Right renal cortex interstitium (tissue), 3 donors: Measurements from ENCODE around the gene NUAK1. TPM values are rescaled to one million over a fixed set of nuclear protein-coding genes. Genes with fewer than 3 reads are reported as not detected.

Source experiments
- DNase-seq, 3 donors: peaks; one replicate each; pipeline ENCODE4 v3.0.0-alpha.2; 2013; ENCODE audit warnings: low read depth in 3 of 3, low spot score in 2 of 3
- polyA plus RNA-seq, 3 donors: library from polyadenylated mRNA; unstranded; fragments of 120-200 nt; gene quantifications; one replicate each; pipeline ENCODE4 v1.2.1, GENCODE V29; 2013; ENCODE audit not compliant: insufficient read length in 3 of 3

NUAK1 gene
- polyA plus RNA-seq, 3 donors: 9.6 to 10.1 (median 9.8) TPM

- DNase-seq: no peak
Measured at GRCh38 chr12:106132175-106133135, 6.3 kb downstream of the NUAK1 start.

- no peak for DNase-seq
Measured at GRCh38 chr12:106131676-106132075, 7.1 kb downstream of the NUAK1 start.

DNA sequence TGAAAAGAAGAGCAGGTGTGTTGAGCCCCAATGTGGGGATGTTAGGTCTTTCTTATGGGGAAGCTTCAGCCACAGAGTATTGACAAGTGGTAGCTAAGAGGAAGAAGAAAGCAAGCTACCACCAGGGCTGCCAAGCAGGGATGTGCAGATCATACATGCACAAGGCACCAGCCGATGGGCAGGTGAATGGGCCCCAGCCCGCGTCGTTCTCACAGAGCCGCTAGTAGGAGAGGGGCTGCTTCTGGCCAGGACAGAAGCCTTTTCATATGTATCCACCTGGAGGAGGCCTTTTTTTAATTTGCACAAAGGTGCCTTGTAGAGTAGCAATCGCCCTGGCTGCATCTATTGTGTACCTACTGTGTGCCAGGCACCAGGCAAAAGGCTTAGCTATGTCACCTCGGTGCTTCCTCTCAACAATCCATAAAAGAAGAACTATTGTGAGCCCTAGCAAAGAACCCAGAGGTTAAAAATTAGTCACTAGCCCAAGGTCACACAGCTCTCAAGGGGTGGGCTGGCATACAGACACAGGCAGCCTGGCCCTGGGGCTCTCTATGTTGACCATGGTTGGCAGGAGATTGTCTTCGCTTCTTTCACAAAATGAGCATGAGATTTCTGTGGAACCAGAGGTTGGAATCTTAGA lies 8.2 kb downstream of the NUAK1 start:
- DNase-seq: no peak

DNA sequence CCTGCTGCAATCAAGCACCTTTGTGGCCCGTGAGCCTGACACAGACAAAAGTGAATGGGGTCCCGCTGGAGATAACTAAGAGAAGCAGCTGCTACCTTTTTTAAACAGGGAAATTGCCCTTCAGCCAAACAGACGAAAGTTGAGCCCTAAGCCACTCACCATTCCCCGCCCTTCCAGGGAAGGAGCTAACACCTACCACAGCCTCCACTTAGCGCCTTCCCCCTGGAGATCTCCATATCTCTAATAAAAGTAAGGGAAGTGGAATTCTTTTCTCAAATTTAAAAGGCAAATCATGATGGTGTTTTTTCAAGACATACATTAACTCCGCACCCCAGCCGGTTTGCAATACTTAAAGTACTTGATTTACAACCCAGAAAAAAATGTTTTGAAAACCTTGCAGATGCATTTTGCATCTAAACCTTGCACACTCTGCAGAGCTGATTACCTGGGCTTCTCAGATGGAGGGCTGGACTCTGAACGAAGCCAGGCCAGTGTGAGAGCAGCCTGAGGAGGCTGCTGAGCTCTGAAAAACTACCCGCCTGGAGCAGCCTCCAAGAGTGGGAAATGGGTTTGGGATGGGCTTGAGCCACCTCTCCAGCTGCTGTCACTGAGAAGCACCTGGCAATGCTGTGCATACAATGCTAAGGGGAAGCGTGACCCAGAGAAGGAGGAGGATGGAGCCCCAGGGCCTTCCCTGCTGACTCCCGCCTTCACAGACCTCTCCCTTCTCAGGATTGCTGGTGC lies 10.0 kb downstream of the NUAK1 start:
- DNase-seq: no peak

GRCh38 chr12:106127338-106128126 lies 11.2 kb downstream of the NUAK1 start:
- no peak for DNase-seq

DNA sequence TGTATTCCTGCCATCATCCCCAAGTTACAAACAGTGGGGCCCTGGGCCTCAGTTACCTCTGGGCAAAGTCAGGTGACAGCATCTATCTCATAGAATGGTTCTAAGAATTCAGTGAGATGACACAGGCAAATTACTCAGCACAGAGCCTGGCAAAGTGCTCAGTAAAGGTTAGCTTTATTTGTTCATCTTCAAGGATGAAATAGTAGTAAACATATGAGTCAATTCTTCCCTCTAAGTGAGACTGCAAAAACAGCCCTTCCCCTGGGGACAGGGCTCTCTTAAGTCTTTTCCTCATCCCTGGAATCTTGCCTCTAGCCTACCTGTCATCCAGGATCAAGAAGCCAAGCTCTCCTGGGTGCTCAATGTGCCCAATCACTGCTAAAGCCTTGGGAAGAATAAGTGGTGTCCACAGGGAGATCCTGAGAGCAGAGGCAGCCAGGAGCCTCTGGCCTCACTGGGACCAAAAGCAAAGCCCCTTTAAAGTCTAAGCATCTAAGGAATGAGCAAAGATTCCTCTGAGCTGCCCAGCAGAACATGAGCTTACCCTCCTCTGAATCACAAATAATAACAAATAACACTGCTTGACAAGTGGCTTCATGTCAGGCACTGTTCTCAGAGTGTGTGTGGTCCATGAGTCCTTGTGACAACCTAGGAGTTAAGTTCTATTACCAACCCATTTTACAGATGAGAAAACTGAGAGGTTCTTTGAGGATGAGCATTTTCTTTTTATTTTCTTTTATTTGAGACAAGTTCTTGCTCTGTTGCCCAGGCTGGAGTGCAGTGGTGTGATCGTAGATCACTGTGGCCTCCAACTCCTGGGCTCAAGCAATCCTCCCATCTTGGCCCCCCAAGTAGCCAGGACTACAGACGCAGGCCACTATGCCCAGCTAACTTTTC lies 12.1 kb downstream of the NUAK1 start:
- no peak for DNase-seq

DNA sequence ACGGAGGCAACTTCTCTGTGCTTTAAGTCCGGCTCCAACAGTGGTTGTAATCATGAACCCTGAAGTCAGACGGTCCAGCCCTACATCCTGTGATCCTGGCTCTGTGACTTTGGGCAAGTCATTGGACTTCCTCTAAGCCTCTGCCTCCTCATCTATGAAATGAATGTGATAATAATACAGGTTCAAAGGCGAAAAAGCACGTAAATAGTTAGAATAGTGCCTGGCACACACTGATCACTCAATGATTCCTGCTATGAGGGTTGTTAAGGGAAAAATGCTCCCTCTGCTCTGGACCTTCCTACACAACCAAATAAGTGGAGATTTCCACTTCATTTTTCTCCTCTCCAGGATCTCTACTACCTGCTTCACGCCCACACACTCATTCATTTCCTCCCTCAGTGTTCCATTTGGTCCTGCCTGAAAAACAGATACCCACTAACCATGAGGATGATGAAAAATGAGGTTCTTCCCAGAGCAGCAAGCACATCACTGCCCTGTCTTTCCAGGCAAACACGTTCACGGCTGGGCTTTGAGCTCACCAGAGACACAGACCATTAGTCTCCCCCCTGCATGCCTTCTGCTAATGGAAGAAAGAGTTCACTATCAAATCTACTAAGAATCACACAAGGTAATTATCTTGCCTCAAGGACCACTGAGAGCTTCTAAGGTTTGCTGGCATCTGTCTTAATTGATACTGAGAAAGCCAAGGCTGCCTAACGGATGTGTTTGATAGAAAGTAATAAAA lies 13.2 kb downstream of the NUAK1 start:
- DNase-seq: no peak

GRCh38 chr12:106123551-106124081 lies 15.1 kb downstream of the NUAK1 start:
- no peak for DNase-seq

- DNase-seq: no peak
Measured at GRCh38 chr12:106123110-106123509, 15.6 kb downstream of the NUAK1 start.

- DNase-seq: no peak
Measured at GRCh38 chr12:106122004-106122403, 16.8 kb downstream of the NUAK1 start.

DNA sequence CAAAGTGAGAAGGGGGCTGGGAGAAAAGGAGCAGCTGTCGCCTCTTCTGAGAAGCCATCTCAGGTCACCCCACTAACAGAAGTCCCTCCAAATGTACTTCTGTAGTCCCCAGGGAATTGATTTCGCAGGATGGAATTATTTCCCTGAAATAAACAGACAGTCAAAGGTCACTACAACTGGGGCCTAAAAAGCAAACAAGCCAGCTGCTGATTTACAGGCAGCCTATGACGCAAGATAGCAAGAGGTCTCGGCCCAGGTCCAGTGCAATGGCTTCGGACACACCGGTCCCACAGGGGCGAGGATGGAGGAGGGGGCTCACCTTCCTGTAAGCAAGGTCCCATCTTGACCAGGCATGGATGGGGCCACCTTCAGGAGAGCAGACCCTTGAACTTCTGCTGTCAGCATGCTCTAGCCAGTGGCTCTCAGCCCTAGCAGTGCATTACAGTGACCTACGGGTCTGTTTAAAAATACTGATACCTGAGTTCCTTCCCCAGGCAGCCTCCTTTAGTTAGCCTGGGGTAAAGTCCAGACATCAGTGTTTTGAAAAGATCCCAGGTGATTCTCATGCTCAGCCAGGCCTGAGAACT lies 18.1 kb downstream of the NUAK1 start:
- no peak for DNase-seq

GRCh38 chr12:106119301-106119700 lies 19.5 kb downstream of the NUAK1 start:
- DNase-seq: no peak

DNA sequence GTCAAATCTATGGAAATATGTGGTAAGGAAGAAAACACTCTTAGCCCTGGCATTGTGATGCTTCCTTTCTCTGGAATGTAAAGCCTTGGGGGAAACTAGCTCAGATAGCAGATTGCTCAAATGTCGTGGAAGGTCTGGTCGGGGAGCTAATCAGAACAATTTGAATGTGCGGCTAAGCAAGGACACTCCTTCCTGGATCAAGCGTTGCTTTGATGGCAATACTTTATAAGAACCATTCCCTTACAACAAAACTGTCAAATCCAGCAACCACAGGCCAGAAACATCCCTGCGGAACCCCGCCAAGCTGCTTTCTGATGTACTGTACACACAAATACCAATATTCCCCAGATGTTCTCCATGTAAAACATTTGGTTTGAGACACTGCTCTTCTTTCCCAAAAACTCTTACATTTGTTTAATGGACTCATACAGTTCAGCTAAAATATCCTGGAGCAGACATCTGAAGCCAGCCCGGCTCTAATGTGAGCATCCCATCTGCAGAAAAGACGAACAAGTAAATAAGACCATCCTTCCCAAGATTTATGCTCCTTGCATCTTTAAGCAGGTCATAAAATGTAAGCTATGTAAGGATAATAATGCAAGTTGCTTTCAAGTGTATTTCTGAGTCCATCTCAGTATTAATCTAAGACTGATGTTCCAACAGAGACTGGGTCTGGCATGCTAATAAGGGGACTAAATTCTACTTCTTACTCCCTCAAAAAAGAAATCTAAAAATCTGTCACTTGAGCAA lies 20.2 kb downstream of the NUAK1 start:
- DNase-seq: no peak

DNA sequence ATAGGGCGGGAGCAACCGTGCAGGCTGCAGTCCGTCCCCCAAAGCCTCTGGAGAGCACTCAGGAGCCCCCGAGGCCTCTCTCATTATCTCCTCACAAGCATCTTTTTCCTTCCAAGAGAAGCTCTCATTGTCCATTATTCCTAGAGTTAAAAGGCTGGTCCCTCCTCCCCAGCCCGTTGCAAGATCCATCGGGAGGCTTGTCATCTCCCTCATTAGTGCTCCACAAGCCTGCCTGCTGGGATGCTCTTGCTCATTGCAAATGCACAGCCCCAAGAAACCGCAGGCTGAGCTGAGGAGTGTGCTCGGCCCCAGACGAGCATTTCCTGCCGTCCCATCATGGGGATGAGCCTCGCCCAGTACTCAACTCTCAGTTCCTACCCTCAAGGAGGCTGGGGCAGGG lies 23.3 kb downstream of the NUAK1 start:
- no peak for DNase-seq

GRCh38 chr12:106114447-106115068 lies 24.2 kb downstream of the NUAK1 start:
- DNase-seq: no peak

DNA sequence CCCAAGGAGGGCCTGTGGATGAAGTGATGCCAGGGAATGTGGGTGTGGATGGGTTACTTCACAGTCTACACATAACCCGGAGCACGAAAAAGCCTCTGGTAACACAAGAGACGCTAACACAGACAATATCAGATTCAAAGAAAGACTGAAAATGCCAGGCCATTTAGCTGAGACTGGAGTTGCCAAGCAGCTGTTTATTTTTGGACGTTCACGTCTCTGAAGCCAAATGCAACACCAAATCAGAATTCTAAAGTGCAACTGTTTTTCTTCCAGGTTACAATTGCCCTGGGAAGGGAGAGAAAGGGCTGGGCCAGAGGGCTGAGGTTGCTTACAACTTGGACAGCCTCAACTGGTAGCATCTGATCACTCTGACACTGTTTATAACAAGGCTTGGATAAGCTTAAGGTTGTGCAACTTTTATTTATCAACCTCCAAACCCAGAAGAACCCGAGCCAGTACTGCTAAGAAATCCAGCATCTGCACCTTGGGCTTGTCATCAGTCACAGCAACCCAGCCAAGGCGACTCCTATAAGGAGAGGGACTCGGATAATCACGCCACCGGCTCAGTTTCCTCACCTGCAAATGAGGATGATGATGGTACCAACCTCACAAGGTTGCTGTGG lies 24.8 kb downstream of the NUAK1 start:
- no peak for DNase-seq

GRCh38 chr12:106113446-106113823 lies 25.3 kb downstream of the NUAK1 start:
- DNase-seq: no peak
